HG03095 (cell line): ENCODE measurements around the gene MAGT1.
A peak's percentile ranks its signal among the peaks of the same experiment; 100 is the strongest.
"Not testable (repeated sequence)": the region's sequence is repeated elsewhere in the genome, so short reads cannot be mapped to it uniquely, and the experiment has no call there.

Experiments used
- ATAC-seq: cut with Tn5 transposase; IDR thresholded peaks from one replicate; pipeline ENCODE4 v1.9.1; 2021; ENCODE audit warnings: moderate library complexity; ENCODE audit not compliant: unreplicated experiment

The MAGT1 gene

DNA sequence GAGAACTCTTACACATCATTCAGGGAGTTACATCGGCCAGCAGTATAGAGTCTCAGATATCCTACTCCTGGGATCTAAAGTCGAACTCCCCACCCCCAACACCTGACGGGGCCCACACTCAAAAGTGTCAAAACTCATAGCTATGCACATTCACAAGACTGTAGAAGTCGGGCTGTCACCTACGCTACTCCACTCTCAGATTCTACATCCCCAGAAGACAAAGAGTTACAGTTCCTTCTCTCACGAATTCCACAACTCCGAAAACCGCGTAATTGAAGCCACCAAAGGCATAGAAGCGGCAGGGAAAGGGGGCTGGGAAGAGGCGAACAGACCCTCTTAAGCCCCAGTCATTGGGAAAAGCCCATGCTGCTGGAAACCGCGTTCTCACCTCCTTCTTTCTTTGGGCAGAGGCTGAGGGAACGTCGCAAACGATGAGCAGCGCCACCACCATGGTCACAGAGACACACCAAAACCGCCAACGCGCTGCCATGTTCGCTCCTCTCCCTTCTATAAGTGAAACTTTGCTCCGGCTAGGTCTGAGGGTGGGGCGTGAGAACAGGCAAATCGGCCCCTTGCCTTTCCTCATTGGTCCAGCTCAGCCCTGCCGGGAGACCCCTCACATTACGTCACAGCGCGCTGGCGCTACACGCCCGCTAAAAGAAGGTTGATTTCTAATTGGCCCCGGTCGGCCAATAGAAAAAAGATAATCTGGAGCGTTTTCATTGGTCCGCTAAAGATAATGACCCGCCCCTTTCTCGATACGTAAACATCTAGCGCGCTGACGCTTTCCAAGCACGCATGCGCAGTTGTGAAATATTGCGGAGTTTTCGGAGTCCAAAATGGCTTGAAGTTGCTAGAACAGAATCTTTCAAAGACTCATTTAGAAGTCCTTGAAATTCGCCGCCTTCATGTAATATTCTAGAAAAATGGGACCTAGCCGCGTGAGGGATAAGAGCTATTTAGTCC is at the start of gene MAGT1:
MAGT1 (minus strand) TSS at position 515 of the 966 bp plus-strand sequence; CDS start at position 490, 25 bp downstream.
- peak; percentile 90 for ATAC-seq

DNA sequence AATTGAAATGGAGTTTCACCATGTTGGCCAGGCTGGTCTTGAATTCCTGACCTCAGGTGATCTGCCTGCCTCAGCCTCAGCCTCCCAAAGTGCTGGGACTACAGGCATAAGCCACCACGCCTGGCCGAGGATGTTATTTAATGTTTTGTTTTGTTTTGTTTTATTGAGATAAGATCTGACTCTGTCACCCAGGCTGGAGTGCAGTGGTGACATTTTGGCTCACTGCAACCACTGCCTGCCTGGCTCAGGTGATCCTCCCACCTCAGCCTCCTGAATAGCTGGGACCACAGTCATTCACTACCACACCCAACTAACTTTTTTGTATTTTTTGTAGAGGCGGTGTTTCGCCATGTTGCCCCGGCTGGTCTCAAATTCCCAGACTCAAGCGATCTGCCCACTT is 49.8 kb upstream of the MAGT1 start:
- ATAC-seq, result not testable (repeated sequence)

DNA sequence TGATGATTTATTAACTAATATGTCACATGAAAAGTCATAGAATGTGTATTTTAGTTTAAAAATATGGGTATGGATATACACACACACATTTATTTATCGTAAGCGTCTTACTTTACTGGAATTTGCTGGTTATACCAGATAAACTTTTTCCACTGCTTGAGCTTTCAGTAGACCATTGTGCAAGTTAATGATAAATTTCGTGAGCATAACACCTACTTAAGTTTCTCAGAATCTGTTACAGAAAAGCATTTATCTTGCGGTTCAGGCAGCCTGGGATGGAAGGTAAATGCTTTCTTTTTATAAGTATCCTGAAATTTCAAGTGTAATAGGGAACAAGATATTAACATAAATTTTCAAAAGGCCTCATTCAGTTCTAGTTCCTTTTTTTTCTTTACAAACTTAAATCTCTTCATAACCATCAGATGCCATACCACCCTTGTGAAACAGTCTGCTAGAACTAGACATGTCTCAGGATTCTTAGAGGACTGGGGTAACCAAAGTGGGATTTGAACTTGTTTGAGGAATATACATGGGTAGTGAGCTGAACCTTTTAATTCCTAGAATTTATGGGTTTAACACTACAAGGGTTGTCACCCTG is 42.9 kb upstream of the MAGT1 start:
- ATAC-seq, result no peak

DNA sequence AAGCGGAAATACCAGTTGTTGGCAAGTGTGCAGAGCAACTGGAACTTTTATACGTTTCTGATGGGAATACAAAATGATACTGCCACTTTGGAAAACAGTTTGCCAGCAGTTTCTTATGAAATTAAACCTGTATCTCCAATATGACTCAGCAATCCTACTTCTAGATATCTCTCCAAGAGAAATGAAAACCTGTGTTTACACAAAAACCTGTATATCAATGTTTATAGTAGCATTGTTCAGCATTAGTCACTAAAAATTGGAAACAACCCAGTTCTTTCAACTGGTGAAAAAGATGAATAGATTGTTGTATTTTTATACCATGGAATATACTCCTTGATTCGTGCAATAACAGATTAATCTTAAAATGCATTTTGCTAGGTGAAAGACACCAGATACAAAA is 42.1 kb upstream of the MAGT1 start:
- ATAC-seq, result no peak

DNA sequence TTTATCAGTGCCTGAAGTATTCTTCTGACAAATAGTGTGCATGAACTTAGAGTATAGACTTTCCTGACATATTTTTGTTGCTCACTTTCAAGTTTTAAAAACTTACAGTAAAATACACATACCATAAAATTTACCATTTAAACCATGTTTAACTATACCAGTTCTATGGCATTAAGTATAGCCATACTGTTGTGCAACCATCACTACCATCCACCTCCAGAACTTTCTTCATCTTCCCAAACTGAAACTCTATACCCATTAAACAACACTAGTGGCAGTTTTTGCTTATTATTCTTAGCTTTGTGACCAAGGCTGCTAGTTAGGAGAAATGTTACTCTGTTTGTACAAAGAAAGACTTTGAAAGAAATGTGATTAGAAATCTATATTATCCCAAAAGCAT is 41.1 kb upstream of the MAGT1 start:
- ATAC-seq, result no peak

DNA sequence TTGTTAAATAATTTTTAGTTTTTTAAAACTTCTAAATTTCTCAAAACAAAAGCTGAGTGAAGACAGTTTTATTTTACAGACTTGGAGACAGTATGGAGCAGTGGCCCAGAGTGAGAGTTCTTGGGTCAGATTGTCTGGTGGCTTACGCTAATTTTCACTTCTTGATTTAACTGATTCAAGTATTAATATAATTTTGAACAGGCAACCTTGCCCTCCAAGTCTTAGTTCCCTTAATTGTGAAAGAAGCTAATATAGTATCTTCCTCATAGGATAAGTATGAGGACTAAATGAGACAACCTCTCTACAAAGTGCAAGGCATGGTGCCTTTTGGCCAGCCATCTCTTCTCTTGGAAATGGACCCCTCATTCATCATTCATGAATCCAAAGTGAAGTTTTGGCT is 40.7 kb upstream of the MAGT1 start:
- no peak for ATAC-seq

DNA sequence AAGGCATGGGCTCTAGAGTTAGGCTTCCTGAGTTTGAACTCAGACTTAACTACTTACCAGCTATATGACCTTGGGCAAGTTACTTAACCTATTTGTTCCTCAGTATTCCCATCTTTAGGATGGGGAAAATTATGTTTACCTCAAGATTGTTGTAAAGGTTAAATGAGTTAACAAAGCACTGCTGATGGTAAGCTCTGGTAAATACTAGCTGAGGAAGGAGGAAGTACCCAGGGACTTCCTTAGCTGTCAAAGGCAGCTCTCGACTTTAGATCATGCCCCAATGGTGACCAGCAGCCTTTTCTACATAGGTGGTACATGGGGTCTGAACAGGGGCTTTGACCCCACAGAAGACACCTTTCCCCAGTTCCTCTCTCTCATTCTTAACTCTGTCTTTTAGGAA is 35.3 kb upstream of the MAGT1 start:
- no peak for ATAC-seq

DNA sequence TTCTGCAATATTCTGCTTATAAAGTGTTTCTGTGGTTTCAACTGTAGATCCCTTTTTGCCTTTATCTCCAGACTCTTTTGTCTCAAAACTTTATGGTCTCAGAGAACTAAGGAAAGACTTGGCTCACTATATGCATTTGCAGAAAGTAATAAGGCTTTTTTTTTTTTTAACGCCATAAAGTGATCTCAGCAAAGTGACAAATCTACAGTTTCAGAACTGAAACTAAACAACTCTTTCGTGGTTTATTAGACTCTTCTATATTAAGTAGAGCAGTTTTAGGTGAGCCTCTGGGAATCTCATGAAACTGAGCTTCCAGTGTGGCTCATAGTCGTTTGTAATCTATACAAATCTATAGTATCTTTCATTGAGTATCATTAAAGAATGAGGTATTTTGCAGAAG is 30.5 kb upstream of the MAGT1 start:
- ATAC-seq, result peak; percentile 50

DNA sequence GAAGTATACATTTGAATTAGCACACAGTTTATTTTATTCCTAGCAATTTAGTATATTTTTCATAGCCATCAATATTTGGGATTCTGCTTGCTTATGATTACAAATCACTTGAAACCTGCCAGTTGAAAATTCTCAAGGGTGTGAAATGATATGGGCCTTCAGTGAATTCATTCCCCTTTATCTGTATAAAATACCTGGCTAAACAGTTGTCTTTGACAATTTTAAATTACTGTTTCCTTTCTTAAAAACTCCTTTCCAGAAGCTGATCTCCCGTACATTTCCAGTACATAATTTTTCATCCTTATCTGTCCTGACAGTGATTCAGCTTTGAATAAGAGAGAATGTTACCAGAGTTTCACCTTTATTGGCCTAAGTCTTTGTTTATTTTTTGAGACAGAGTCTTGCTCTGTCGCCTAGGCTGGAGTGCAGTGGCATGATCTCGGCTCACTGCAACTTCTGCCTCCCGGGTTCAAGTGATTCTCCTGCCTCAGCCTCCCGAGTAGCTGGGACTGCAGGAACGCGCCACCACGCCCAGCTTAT is 29.2 kb upstream of the MAGT1 start:
- no peak for ATAC-seq

DNA sequence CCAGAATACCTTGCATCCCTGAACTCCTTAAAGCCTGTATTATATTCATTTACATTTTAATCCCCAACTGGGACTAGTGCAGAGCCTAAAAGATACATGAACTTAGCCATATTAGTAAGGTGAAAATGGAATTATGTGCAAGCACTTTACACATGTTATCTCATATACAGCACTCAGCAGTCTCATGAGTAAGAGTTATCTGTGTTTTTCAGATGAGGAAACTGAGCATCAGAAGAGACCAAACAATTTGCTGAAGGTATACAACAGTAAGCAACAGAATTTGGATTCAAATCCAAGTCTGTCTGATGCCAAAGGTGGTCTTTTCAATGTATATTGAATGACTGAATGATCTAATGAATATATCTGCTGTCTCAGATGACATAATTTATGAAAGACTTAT is 27.6 kb upstream of the MAGT1 start:
- no peak for ATAC-seq

DNA sequence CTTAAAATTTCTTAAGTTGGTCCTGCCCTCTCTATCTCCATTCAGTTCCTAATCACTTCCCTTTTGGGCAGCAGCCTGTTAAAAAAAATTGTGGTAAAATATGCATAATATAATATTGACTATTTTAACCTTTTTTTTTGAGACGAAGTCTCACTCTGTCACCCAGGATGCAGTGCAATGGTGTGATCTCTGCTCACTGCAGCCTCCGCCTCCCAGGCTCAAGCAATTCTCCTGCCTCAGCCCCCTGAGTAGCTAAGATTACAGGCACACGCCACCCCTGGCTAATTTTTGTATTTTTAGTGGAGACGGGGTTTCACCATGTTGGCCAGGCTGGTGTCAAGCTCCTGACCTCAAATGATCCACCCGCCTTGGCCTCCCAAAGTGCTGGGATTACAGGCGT is 24.1 kb upstream of the MAGT1 start:
- not testable (repeated sequence) for ATAC-seq

DNA sequence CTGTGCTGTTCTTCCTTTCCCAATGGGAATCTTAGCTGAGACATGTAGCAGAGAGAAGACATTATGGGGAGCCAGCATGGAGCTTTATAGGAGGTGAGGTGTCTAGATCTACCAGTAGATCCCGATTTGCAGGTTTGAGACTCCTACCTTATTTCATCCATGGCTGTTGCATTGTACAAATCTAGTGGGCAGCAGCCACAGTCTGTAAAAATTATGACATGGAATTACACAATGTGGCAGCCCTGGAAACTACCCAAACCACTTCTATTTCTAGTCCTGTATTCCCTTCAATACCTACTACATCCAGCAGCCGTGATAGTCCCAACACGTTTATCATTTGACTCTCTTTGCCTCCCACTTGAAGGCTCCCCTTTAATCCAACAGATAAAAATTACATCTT is 23.3 kb upstream of the MAGT1 start:
- no peak for ATAC-seq

DNA sequence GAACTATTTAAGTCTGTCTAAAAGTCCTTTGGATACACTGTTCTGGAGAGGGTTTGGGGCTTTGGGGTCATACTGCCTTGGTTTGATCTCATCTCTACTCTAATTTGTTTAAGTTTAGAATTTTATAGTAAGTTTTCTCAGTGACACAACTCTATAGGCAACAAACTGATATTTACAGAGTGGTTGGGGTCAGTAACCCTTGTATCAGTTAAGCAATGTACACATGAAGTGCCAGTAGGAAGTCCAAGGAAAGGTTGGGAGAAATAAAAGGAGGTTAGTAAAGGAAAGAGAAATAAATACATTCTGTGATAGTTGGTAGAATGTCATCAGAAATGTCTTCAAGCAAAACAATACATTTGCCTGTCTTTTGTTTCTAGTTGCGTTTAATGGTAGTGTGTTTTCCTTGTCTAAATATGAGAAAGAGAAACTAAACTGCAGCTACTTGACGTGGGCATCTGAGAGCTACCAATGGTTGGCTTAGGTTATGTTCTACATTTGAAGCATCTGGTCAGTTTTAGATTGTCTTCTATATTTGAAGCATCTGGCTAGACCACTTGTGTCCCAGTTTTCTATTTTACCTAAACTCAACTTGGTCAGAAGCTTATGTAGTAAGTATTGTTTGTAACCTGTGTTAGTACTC is 22.2 kb upstream of the MAGT1 start:
- ATAC-seq, result no peak

DNA sequence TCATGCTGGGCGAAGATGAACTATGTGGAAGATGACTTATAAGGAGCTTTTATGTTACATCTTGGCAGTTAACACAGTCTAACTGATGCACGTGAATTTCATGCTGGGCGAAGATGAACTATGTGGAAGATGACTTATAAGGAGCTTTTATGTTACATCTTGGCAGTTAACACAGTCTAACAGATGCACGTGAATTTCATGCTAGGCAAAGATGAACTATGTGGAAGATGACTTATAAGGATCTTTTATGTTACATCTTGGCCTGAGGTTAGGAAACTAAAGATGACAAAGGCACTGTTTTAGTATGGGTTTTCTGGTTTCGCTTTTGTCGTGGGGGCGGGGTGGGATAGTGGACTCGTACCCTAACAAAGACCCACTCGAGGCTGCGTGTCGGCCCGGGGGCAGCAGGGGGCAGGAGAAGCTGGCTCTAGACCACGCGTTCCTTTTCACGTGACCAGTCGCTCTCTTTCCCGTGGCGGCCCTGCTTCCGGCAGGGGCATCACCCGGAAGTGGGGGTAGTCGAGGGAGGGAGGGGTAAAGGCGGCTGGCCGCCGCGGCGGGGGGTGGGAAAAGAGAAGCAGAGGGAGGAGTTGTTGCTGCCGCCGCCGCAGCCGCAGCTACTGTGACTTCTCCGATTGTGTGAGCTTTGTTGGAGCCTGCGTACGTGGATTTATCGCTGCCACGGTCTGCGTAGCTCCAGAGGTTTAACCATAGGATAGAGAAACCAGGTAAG is 15.0 kb upstream of the MAGT1 start, which contains the start of gene ATP7A:
ATP7A (plus strand) TSS at position 586 of the 733 bp plus-strand sequence. CDS start 60,949 bp downstream, outside the sequence.
- peak; percentile 88 for ATAC-seq

DNA sequence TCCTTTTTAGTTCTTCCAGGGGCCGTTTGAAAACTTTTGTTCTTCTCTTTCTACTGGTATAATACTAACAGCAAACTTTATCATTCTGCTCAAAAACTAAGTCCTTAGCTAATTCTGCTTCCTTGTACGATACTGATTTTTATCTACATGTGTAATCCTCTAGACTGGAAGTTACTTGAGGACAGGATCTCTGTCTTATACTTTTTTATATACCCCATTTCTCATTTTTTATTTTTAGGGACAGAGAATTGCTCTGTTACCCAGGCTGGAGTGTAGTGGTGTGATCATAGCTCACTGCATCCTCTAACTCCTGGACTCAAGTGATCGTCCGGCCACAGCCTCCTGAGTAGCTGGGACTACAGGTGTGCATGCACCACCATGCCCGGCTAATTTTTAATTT is 6.3 kb upstream of the MAGT1 start:
- ATAC-seq, result no peak

DNA sequence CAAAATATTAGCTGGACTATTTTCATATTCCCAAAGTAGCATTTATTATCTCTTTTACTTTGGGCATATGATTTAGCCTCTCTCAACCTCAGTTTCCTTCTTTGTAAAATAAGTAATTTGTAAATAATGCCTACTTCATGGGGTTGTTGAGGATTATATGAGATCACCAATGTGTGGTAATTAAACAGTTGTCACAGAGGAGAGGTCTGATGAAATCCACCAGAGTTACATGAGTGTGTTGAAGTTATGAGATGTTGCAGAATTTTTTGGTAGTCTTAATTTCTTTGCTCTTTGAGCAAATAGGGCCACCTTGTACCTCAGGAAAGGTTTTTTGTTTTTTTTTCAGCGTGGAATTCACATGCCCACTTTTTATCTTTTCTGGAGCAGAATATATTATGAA is 5.5 kb upstream of the MAGT1 start:
- ATAC-seq, result no peak

DNA sequence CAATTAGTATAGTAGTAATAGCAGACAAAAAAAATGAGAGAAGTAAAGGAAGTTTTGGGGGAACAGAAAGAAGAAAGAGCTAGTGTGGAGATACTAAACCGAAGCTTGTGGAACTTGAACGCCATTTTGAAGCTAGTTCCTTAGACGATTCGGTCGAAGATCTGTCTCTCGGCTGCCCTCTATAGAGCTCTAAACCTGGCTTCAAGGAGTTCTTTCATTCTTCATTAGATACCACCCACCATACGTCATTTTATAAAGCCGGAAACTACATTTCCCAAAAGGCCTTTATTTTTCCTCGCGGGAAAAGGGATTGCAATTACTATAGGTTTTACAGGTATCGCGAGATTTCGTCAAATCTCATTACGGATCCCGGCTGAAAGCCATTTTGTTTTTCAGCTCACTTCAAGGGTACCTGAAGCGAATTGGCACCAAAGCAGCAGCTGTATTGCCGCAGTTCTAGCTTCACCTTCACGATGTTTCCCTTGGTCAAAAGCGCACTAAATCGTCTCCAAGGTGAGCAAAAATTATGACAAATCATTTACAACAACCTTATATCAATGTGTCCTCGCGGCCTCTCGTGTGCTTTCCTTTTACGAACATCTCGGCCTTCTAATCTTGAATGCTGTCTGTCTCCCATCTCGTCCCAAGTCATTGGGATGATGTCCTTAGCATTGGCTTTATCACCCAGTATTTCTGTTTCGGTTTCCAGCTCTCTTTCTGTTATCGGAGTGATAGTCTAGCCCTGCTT is 4.0 kb upstream of the MAGT1 start, which contains the start of gene COX7B:
COX7B (plus strand) TSS at position 388 of the 748 bp plus-strand sequence; CDS start at position 474, 86 bp downstream.
- peak; percentile 50 for ATAC-seq

DNA sequence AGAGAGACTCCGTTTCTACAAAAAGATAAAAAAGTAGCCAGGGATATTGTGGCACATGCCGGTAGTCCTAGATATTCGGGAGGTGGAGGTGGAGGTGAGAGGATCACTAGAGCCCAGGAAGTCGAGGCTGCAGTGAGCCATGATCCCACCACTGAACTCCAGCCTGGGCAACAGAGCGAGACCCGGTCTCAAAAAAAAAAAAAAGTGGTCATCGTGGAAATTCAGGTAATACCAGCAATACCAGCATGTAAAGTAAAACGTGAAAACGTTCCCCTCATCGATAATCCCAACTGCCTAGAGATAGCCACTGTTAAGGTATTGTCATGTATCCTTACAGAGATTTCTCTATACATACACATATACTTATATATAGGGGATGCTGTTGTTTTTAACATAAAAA is 1.5 kb downstream of the MAGT1 start:
- ATAC-seq, result no peak

DNA sequence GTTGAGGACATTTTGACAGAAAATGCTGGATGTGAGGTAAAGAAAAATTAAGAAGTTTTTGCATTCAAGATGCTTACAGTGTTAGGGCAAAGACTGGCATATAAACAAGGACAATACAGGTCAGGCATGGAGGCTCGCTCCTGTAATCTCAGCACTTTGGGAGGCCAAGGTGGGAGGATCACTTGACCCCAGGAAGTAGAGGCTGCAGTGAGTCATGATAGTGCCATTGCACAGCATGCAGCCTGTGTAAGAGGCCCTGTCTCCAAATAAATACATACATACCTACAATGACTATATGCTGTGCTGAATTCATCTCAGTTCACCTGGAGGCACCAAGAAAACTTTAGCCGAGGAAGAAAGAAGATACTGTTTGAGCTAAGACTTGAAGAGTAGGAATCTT is 2.3 kb downstream of the MAGT1 start:
- no peak for ATAC-seq

DNA sequence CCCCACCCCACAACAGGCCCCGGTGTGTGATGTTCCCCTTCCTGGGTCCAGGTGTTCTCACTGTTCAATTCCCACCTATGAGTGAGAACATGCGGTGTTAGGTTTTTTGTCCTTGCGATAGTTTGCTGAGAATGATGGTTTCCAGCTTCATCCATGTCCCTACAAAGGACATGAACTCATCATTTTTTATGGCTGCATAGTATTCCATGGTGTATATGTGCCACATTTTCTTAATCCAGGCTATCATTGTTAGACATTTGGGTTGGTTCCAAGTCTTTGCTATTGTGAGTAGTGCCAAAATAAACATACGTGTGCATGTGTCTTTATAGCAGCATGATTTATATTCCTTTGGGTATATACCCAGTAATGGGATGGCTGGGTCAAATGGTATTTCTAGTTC is 13.8 kb downstream of the MAGT1 start:
- ATAC-seq, result not testable (repeated sequence)
